PC-9 (cell line): ENCODE results near the gene ATP2B2. TPM values are rescaled to one million over a fixed set of nuclear protein-coding genes. Genes with fewer than 3 reads are reported as not detected.

Experiments used
- BruUV-seq: library from RNA; stranded (reverse); fragments of 400-500 nt; replicated peaks from 2 replicates; lab custom pipeline; 2021; lab: Mats Ljungman, UMichigan
- CTCF ChIA-PET: fragments of 300-600 bp; sonication (Branson Sonifier 250); formaldehyde crosslinking; loops from one replicate; lab custom pipeline; 2022; ENCODE audit warnings: antibody characterized with exemption; lab: Charles Lee
- POLR2A ChIA-PET: fragments of 300-600 bp; sonication (Branson Sonifier 250); formaldehyde crosslinking; loops from one replicate; lab custom pipeline; 2022; ENCODE audit warnings: antibody characterized with exemption; ENCODE audit not compliant: unreplicated experiment; lab: Charles Lee
- DNase-seq, 2 experiments: peaks; one replicate each; pipeline versions ENCODE4 v3.0.0 to v3.0.0-alpha.2; 2015 to 2022; ENCODE audit warnings: mixed read lengths in 1 of 2
- H2AFZ ChIP-seq: fragments of 200-600 bp; sonication (generic); 2 replicates; pipeline ENCODE4 v1.8.1; 2017; ENCODE audit warnings: antibody characterized with exemption
- H3F3A ChIP-seq: fragments of 200-600 bp; sonication (generic); 2 replicates; pipeline ENCODE4 v1.8.1; 2017; ENCODE audit warnings: antibody characterized with exemption, mild to moderate bottlenecking, low read depth; ENCODE audit not compliant: insufficient read depth
- H3K27ac ChIP-seq: fragments of 200-600 bp; sonication (generic); 2 replicates; pipeline ENCODE4 v1.6.1; 2016; ENCODE audit warnings: mixed run types
- H3K27me3 ChIP-seq: fragments of 200-600 bp; sonication (generic); 2 replicates; pipeline ENCODE4 v1.6.1; 2016; ENCODE audit warnings: low read depth, mixed run types; ENCODE audit not compliant: insufficient read depth
- H3K36me3 ChIP-seq: fragments of 200-600 bp; sonication (generic); 2 replicates; pipeline ENCODE4 v1.6.1; 2016; ENCODE audit warnings: low read depth, mixed run types
- H3K4me1 ChIP-seq: fragments of 200-600 bp; sonication (generic); replicated peaks from 2 replicates; pipeline ENCODE4 v1.6.1; 2016; ENCODE audit warnings: mixed run types; ENCODE audit not compliant: insufficient read depth
- H3K4me2 ChIP-seq: fragments of 200-600 bp; sonication (generic); 2 replicates; pipeline ENCODE4 v1.6.1; 2017; ENCODE audit warnings: mixed run types
- H3K4me3 ChIP-seq: fragments of 200-600 bp; sonication (generic); 2 replicates; pipeline ENCODE4 v1.6.1; 2016; ENCODE audit warnings: mixed run types
- H3K79me2 ChIP-seq: fragments of 200-600 bp; sonication (generic); 2 replicates; pipeline ENCODE4 v1.6.1; 2017; ENCODE audit warnings: low read depth, mixed run types
- H3K9me2 ChIP-seq: fragments of 200-600 bp; sonication (generic); 2 replicates; pipeline ENCODE4 v1.8.1; 2017; ENCODE audit warnings: mild to moderate bottlenecking; ENCODE audit not compliant: insufficient read depth
- H3K9me3 ChIP-seq: fragments of 200-600 bp; sonication (generic); 2 replicates; pipeline ENCODE4 v1.8.1; 2016; ENCODE audit warnings: low read depth; ENCODE audit not compliant: insufficient read depth
- H4K20me1 ChIP-seq: fragments of 200-600 bp; sonication (generic); 2 replicates; pipeline ENCODE4 v1.8.1; 2017; ENCODE audit not compliant: insufficient read depth
- CTCF ChIP-seq: fragments of 200-600 bp; sonication (generic); conservative IDR thresholded peaks from 2 replicates; pipeline ENCODE4 v1.6.1; 2017; ENCODE audit warnings: mixed run types, antibody characterized with exemption, mild to moderate bottlenecking, moderate library complexity
- EZH2 ChIP-seq: fragments of 200-600 bp; sonication (generic); IDR thresholded peaks from 2 replicates; pipeline ENCODE4 v1.8.0; 2017; ENCODE audit warnings: antibody characterized with exemption, low read depth
- intact Hi-C: fragments of 100-400 bp; cut with micrococcal nuclease; formaldehyde crosslinking; loops from one replicate; pipeline ENCODE4 v1.10.0; 2022; ENCODE audit not compliant: unreplicated experiment
- total RNA-seq: library from RNA; stranded (reverse); gene quantifications from 2 replicates; pipeline ENCODE4 v1.2.3, GENCODE V29; 2021

Gene ATP2B2
- total RNA-seq, 1 experiment from 2014 or later = not detected

- H3K79me2 ChIP-seq = no peaks in the 10 kb centered on the region
- no peaks in the 10 kb centered on the region for H3K9me2 ChIP-seq
- no peaks in the 10 kb centered on the region for H3K9me3 ChIP-seq
- H3K27ac ChIP-seq = no peak overlapping the region
- intact Hi-C loops = no loop called here
- TF ChIP-seq EZH2 (no peak), CTCF (no peak)
- DNase-seq = no peak
- no peak overlapping the region for H3K4me2 ChIP-seq
- peaks cover 92% of the 10 kb centered on the region for H3K27me3 ChIP-seq
- H3K36me3 ChIP-seq = no peaks in the 10 kb centered on the region
- no peaks in the 10 kb centered on the region for H4K20me1 ChIP-seq
- CTCF ChIA-PET = no interaction called here
- H2AFZ ChIP-seq = no peak overlapping the region
- no TSS peak for BruUV-seq
- no peak overlapping the region for H3K4me3 ChIP-seq
- POLR2A ChIA-PET = no interaction called here
- no peaks in the 10 kb centered on the region for H3K4me1 ChIP-seq
- H3F3A ChIP-seq = no peaks in the 10 kb centered on the region
Observed at GRCh38 chr3:10396931-10397330, 108.5 kb downstream of the ATP2B2 start.

GRCh38 chr3:10396083-10396482 is 109.3 kb downstream of the ATP2B2 start:
- Histone ChIP-seq H3K27me3 (peaks cover 92% of the 10 kb centered on the region), H3F3A (no peaks in the 10 kb centered on the region), H3K4me3 (no peak overlapping the region), H2AFZ (no peak overlapping the region), H3K4me1 (no peaks in the 10 kb centered on the region), H3K9me3 (no peaks in the 10 kb centered on the region), H3K9me2 (no peaks in the 10 kb centered on the region), H3K36me3 (no peaks in the 10 kb centered on the region), H4K20me1 (no peaks in the 10 kb centered on the region), H3K27ac (no peak overlapping the region), H3K4me2 (no peak overlapping the region), H3K79me2 (no peaks in the 10 kb centered on the region)
- no peak for TF ChIP-seq CTCF
- ChIA-PET CTCF (no interaction called here), POLR2A (no interaction called here)
- no peak for DNase-seq
- no TSS peak for BruUV-seq
- intact Hi-C loops = no loop called here

GRCh38 chr3:10395671-10396070 is 109.7 kb downstream of the ATP2B2 start:
- no peak for DNase-seq
- Histone ChIP-seq H3K9me3 (no peaks in the 10 kb centered on the region), H3K4me1 (no peaks in the 10 kb centered on the region), H3K36me3 (no peaks in the 10 kb centered on the region), H2AFZ (no peak overlapping the region), H3K4me2 (no peak overlapping the region), H3K27ac (no peak overlapping the region), H3K9me2 (no peaks in the 10 kb centered on the region), H3K4me3 (no peak overlapping the region), H3K27me3 (peaks cover 92% of the 10 kb centered on the region), H4K20me1 (no peaks in the 10 kb centered on the region), H3F3A (no peaks in the 10 kb centered on the region), H3K79me2 (no peaks in the 10 kb centered on the region)
- BruUV-seq = no TSS peak
- ChIA-PET POLR2A (interaction anchor here (0.5 kb wide), 1 partner anchor 15 kb away, joined by 3 read pairs; no protein-coding TSS in a partner anchor), CTCF (no interaction called here)
- no peak for TF ChIP-seq EZH2
- TF ChIP-seq CTCF = no peak
- intact Hi-C loops = no loop called here
